ENCODE results near the gene STK11IP. TPM values are rescaled to one million over a fixed set of nuclear protein-coding genes. Genes with fewer than 3 reads are reported as not detected.

STK11IP gene
- total RNA-seq = 15.1 and 20.2 TPM in 2 replicates

DNA sequence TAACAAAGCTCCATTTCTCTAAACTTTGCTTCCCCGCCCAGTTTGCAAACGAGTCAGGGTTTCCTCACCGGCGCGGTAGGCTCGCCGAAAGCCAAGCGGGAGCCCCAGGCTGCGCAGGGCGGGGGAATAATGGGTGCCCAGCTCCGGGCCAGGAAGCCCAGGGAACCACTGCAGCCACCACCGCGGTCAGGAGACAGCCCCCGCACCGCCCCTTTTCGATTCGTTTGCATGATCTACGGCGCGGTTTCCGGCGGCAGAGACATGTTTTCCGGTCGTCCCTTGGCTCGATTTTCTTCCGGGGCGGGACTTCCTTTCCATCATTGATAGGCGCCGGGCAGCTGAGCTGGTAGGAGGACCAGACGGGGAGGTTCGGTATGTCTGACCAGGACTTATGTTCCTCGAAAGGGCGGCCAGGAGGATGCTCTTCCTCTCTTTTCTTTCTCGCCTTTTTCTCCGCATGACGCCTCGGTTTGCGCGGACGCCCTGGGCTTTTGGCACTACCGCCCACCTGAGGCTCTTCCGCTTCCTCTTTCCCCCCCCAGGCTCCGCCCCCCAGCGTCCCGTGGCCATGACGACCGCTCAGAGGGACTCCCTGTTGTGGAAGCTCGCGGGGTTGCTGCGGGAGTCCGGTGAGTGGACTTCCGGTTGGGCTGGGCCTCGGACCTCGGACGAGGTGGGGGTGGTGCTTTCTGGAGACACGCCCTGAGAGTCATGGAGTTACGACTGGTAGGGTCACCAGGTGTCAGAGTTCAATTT, at the start of gene STK11IP:
TSS of gene STK11IP (plus strand) at position 306 of the 756 bp plus-strand sequence. CDS start at position 569, 263 bp downstream.

GRCh38 chr2:219571311-219572236, 26.1 kb upstream of the STK11IP start, which contains the start of gene OBSL1:
OBSL1 (minus strand) TSS chr2:219571539; CDS start chr2:219571232, 307 bp downstream.

DNA sequence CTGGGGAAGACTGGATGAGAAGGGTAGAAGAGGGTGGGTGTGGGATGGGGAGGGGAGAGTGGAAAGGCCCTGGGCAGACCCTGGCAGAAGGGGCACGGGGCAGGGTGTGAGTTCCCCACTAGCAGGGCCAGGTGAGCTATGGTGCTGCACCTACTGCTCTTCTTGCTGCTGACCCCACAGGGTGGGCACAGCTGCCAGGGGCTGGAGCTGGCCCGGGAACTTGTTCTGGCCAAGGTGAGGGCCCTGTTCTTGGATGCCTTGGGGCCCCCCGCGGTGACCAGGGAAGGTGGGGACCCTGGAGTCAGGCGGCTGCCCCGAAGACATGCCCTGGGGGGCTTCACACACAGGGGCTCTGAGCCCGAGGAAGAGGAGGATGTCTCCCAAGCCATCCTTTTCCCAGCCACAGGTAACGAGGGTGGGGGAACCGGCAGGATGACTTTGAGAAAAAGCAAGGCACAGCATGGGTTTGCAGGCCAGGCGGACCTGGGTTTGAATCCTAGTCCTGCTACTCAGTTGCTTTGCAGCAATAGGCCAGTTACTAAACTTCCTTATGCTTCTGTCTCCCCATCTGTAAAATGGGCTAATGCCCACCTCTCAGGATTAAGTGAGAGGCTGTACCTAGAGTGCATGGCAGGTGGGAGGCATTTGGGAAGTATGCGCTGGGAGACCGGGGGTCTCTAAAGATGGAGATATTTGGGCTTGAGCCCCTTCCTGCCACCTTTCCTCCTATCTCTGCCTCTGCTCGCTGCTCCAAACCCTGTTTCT, 25.2 kb upstream of the STK11IP start, which contains the start of gene INHA:
TSS of gene INHA (plus strand) at position 74 of the 765 bp plus-strand sequence. CDS start at position 139, 65 bp downstream.

GRCh38 chr2:219627103-219628100, 29.7 kb downstream of the STK11IP start, which contains the start of gene SLC4A3:
SLC4A3 (plus strand) TSS chr2:219627630; CDS start chr2:219627993, 363 bp downstream.

Other genes with a start within 250 kb of the STK11IP start
- 39.6 and 87.2 TPM in 2 replicates for gene DNPEP, start 209.9 kb upstream of the STK11IP start, total RNA-seq
- not detected in 2 replicates for gene DES, start 179.5 kb upstream of the STK11IP start, total RNA-seq
- gene SPEG, start 163.0 kb upstream of the STK11IP start, total RNA-seq = 1.5 and 4.8 TPM in 2 replicates
- 23.4 and 35.9 TPM in 2 replicates for gene GMPPA, start 99.0 kb upstream of the STK11IP start, total RNA-seq
- gene ASIC4, start 83.4 kb upstream of the STK11IP start, total RNA-seq = not detected in 2 replicates
- 115 and 131 TPM in 2 replicates for gene CHPF, start 54.0 kb upstream of the STK11IP start, total RNA-seq
- gene TMEM198, start 53.8 kb upstream of the STK11IP start, total RNA-seq = under 0.01 and 0.48 TPM in 2 replicates
- gene OBSL1, start 26.3 kb upstream of the STK11IP start, total RNA-seq = 14.3 and 31.8 TPM in 2 replicates
- 0.48 TPM in 1 of 2 replicates, not detected in the other for gene INHA, start 25.5 kb upstream of the STK11IP start, total RNA-seq
- gene SLC4A3, start 29.8 kb downstream of the STK11IP start, total RNA-seq = 1.3 and 5.3 TPM in 2 replicates